ENCODE results near the gene SLTM.
"Not testable (repeated sequence)": the region's sequence is repeated elsewhere in the genome, so short reads cannot be mapped to it uniquely, and the experiment has no call there.

SLTM gene

GRCh38 chr15:58933281-58934113, at the start of gene SLTM:
SLTM (minus strand) TSS chr15:58933679; CDS start chr15:58933565, 114 bp downstream.
- peak; percentile 97 for DNase-seq (ENCODE audit: low spot score)

GRCh38 chr15:58983261-58983660, 49.8 kb upstream of the SLTM start:
- DNase-seq (ENCODE audit: low spot score) = no peak

- DNase-seq (ENCODE audit: low spot score) = no peak
These were observed 48.5 kb upstream of the SLTM start for GRCh38 chr15:58981808-58982475.

- DNase-seq (ENCODE audit: low spot score) = peak; percentile 21
These were observed 47.0 kb upstream of the SLTM start for GRCh38 chr15:58980351-58980939.

- DNase-seq (ENCODE audit: low spot score) = no peak
These were observed 44.4 kb upstream of the SLTM start for GRCh38 chr15:58977887-58978286.

- no peak for DNase-seq (ENCODE audit: low spot score)
These were observed 34.0 kb upstream of the SLTM start for GRCh38 chr15:58967479-58967878.

- peak; percentile 25 for DNase-seq (ENCODE audit: low spot score)
These were observed 33.2 kb upstream of the SLTM start for GRCh38 chr15:58966698-58967097.

- DNase-seq (ENCODE audit: low spot score) = no peak
These were observed 29.4 kb upstream of the SLTM start for GRCh38 chr15:58962662-58963565.

- DNase-seq (ENCODE audit: low spot score) = no peak
These were observed 28.7 kb upstream of the SLTM start for GRCh38 chr15:58962136-58962535.

- DNase-seq (ENCODE audit: low spot score) = no peak
These were observed 25.3 kb upstream of the SLTM start for GRCh38 chr15:58958811-58959210.

- peak; percentile 58 for DNase-seq (ENCODE audit: low spot score)
These were observed 23.9 kb upstream of the SLTM start for GRCh38 chr15:58957101-58957973.

GRCh38 chr15:58952751-58953150, 19.3 kb upstream of the SLTM start:
- DNase-seq (ENCODE audit: low spot score) = no peak

- DNase-seq (ENCODE audit: low spot score) = peak; percentile 62
These were observed 18.0 kb upstream of the SLTM start for GRCh38 chr15:58951388-58952007.

GRCh38 chr15:58947179-58947578, 13.7 kb upstream of the SLTM start:
- no peak for DNase-seq (ENCODE audit: low spot score)

GRCh38 chr15:58934974-58935373, 1.5 kb upstream of the SLTM start:
- not testable (repeated sequence) for DNase-seq (ENCODE audit: low spot score)

GRCh38 chr15:58934521-58934920, 1.0 kb upstream of the SLTM start:
- no peak for DNase-seq (ENCODE audit: low spot score)

- no peak for DNase-seq (ENCODE audit: low spot score)
These were observed 602 bp upstream of the SLTM start for GRCh38 chr15:58934114-58934447.

GRCh38 chr15:58932710-58933280, 684 bp downstream of the SLTM start:
- DNase-seq (ENCODE audit: low spot score) = peak; percentile 70

- peak; percentile 37 for DNase-seq (ENCODE audit: low spot score)
These were observed 1.4 kb downstream of the SLTM start for GRCh38 chr15:58931987-58932588.

GRCh38 chr15:58929891-58930416, 3.5 kb downstream of the SLTM start:
- no peak for DNase-seq (ENCODE audit: low spot score)

Data from AG20443 (cell line).